Mesenchymal stem cell (in vitro differentiated cells and primary cell): Measurements from ENCODE around the gene ICAM5.

ENCODE experiments used
- DNase-seq: peaks from one replicate; pipeline ENCODE4 v3.0.0-alpha.2; 2013
- H2AFZ ChIP-seq: one replicate; pipeline ENCODE4 v1.6.1; 2013; ENCODE audit warnings: low read depth, mild to moderate bottlenecking, control low read depth, inconsistent platforms, low read length, moderate library complexity
- H2AK5ac ChIP-seq: 2 replicates; pipeline ENCODE4 v1.6.1; 2013; ENCODE audit warnings: low read length, moderate library complexity, mild to moderate bottlenecking, inconsistent platforms; ENCODE audit not compliant: severe bottlenecking
- H2BK120ac ChIP-seq: one replicate; pipeline ENCODE4 v1.6.1; 2013; ENCODE audit warnings: low read depth, mild to moderate bottlenecking, inconsistent platforms, low read length, moderate library complexity
- H2BK12ac ChIP-seq, 2 experiments: one replicate each; pipeline ENCODE4 v1.6.1; 2013; ENCODE audit warnings: inconsistent platforms in 2 of 2, low read length in 2 of 2, mild to moderate bottlenecking in 2 of 2, moderate library complexity in 2 of 2, control low read depth in 1 of 2
- H2BK15ac ChIP-seq: one replicate; pipeline ENCODE4 v1.6.1; 2013; ENCODE audit warnings: mild to moderate bottlenecking, low read depth, inconsistent platforms; ENCODE audit not compliant: poor library complexity, severe bottlenecking
- H2BK5ac ChIP-seq: 2 replicates; pipeline ENCODE4 v1.6.1; 2013; ENCODE audit warnings: low read depth, mild to moderate bottlenecking, low read length, control low read depth, inconsistent platforms; ENCODE audit not compliant: poor library complexity, severe bottlenecking
- H3K14ac ChIP-seq, 2 experiments: one replicate each; pipeline ENCODE4 v1.6.1; 2013; ENCODE audit warnings: inconsistent platforms in 2 of 2, low read length in 2 of 2, control low read depth in 1 of 2, mild to moderate bottlenecking in 1 of 2, moderate library complexity in 1 of 2
- H3K18ac ChIP-seq, 2 experiments: one replicate each; pipeline ENCODE4 v1.6.1; 2013; ENCODE audit warnings: inconsistent platforms in 2 of 2, low read length in 2 of 2, control low read depth in 1 of 2, low read depth in 1 of 2, mild to moderate bottlenecking in 1 of 2
- H3K23ac ChIP-seq, 2 experiments: one replicate each; pipeline ENCODE4 v1.6.1; 2013; ENCODE audit warnings: inconsistent platforms in 2 of 2, low read length in 2 of 2, mild to moderate bottlenecking in 2 of 2, moderate library complexity in 2 of 2, control low read depth in 1 of 2
- H3K27ac ChIP-seq: 2 replicates; pipeline ENCODE4 v1.5.1; 2013; ENCODE audit warnings: mild to moderate bottlenecking, moderate library complexity, low read length, control low read depth, inconsistent platforms; ENCODE audit not compliant: poor library complexity, severe bottlenecking
- H3K27me3 ChIP-seq, 2 experiments: 2 replicates each; pipeline versions ENCODE4 v1.6.1 to v1.7.0; 2013; ENCODE audit warnings: low read length in 2 of 2, mild to moderate bottlenecking in 2 of 2, moderate library complexity in 2 of 2, control low read depth in 1 of 2, inconsistent platforms in 1 of 2; ENCODE audit not compliant: control insufficient read depth in 1 of 2, insufficient read depth in 1 of 2
- H3K36me3 ChIP-seq, 2 experiments: 2 replicates each; pipeline versions ENCODE4 v1.6.1 to v1.7.0; 2013; ENCODE audit warnings: low read length in 2 of 2, control low read depth in 1 of 2, inconsistent platforms in 1 of 2, low read depth in 1 of 2, mild to moderate bottlenecking in 1 of 2; ENCODE audit not compliant: insufficient read depth in 2 of 2, control insufficient read depth in 1 of 2
- H3K4ac ChIP-seq, 2 experiments: one replicate each; pipeline ENCODE4 v1.6.1; 2013; ENCODE audit warnings: inconsistent platforms in 2 of 2, low read length in 2 of 2, mild to moderate bottlenecking in 2 of 2, moderate library complexity in 2 of 2, control low read depth in 1 of 2, low read depth in 1 of 2
- H3K4me1 ChIP-seq: 2 replicates; pipeline ENCODE4 v1.6.1; 2013; ENCODE audit warnings: low read depth, low read length, control low read depth; ENCODE audit not compliant: control insufficient read depth, insufficient read depth
- H3K4me2 ChIP-seq: 2 replicates; pipeline ENCODE4 v1.6.1; 2013; ENCODE audit warnings: low read length, mild to moderate bottlenecking, inconsistent platforms; ENCODE audit not compliant: poor library complexity, severe bottlenecking
- H3K4me3 ChIP-seq, 2 experiments: 2 replicates each; pipeline versions ENCODE4 v1.5.1 to v1.7.0; 2013; ENCODE audit warnings: low read length in 2 of 2, mild to moderate bottlenecking in 2 of 2, control low read depth in 1 of 2, low read depth in 1 of 2; ENCODE audit not compliant: insufficient read depth in 1 of 2
- H3K79me1 ChIP-seq: replicated peaks from 2 replicates; pipeline ENCODE4 v1.6.1; 2013; ENCODE audit warnings: mild to moderate bottlenecking, control low read depth, low read length, inconsistent platforms; ENCODE audit not compliant: poor library complexity, severe bottlenecking
- H3K9ac ChIP-seq: 2 replicates; pipeline ENCODE4 v1.7.0; 2013; ENCODE audit warnings: mild to moderate bottlenecking, low read length, moderate library complexity
- H3K9me3 ChIP-seq: 2 replicates; pipeline ENCODE4 v1.7.0; 2013; ENCODE audit warnings: mild to moderate bottlenecking, low read length; ENCODE audit not compliant: control insufficient read depth
- H4K8ac ChIP-seq: one replicate; pipeline ENCODE4 v1.6.1; 2013; ENCODE audit warnings: inconsistent platforms, mild to moderate bottlenecking, low read length, moderate library complexity
- H4K91ac ChIP-seq: one replicate; pipeline ENCODE4 v1.6.1; 2013; ENCODE audit warnings: mild to moderate bottlenecking, low read length, inconsistent platforms
- WGBS: methylation state at CpG from one replicate; pipeline ENCODE4 v1.1.7; 2013; ENCODE audit warnings: mixed read lengths; 5-methylcytosine and 5-hydroxymethylcytosine counted together

Gene ICAM5

DNA sequence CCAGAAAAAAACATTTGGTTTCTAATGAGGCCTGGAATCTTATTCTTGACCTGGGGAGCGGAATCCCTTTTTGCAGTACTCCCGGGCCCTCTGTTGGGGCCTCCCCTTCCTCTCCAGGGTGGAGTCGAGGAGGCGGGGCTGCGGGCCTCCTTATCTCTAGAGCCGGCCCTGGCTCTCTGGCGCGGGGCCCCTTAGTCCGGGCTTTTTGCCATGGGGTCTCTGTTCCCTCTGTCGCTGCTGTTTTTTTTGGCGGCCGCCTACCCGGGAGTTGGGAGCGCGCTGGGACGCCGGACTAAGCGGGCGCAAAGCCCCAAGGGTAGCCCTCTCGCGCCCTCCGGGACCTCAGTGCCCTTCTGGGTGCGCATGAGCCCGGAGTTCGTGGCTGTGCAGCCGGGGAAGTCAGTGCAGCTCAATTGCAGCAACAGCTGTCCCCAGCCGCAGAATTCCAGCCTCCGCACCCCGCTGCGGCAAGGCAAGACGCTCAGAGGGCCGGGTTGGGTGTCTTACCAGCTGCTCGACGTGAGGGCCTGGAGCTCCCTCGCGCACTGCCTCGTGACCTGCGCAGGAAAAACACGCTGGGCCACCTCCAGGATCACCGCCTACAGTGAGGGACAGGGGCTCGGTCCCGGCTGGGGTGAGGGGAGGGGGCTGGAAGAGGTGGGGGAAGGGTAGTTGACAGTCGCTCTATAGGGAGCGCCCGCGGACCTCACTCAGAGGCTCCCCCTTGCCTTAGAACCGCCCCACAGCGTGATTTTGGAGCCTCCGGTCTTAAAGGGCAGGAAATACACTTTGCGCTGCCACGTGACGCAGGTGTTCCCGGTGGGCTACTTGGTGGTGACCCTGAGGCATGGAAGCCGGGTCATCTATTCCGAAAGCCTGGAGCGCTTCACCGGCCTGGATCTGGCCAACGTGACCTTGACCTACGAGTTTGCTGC, 2.7 kb upstream of the ICAM5 start, which contains the start of gene ICAM4:
Gene ICAM4, plus strand, starts transcription at position 153 of the 935 bp plus-strand sequence. Its CDS starts 58 bp downstream, at position 211.
- WGBS: 12% methylated on average over 59 of the region's 59 CpGs
- peak within 1 kb of the TSS; percentile 27 for H4K8ac ChIP-seq
- peak within 1 kb of the TSS; percentile 21 for H4K91ac ChIP-seq
- peaks cover 50 to 61% of the 10 kb centered on the region in 2 experiments for H3K27me3 ChIP-seq
- peaks cover 4% of the 10 kb centered on the region for H3K9me3 ChIP-seq
- no peak within 1 kb of the TSS for H3K9ac ChIP-seq
- H3K4me2 ChIP-seq: peak within 1 kb of the TSS; percentile 19
- H3K4me3 ChIP-seq: no peak within 1 kb of the TSS
- H3K4ac ChIP-seq: peak within 1 kb of the TSS in 1 of 2 experiments; percentile 38
- H3K18ac ChIP-seq: peak within 1 kb of the TSS; percentile 8 to 46
- H2BK15ac ChIP-seq: peak within 1 kb of the TSS; percentile 80
- H3K14ac ChIP-seq: no peak within 1 kb of the TSS
- H3K27ac ChIP-seq: no peak within 1 kb of the TSS
- no peak within 1 kb of the TSS for H2BK120ac ChIP-seq
- peaks cover 46% of the 10 kb centered on the region for H3K4me1 ChIP-seq
- DNase-seq: peak; percentile 58
- H2BK5ac ChIP-seq: no peak within 1 kb of the TSS
- H3K36me3 ChIP-seq: peaks cover 22 to 34% of the 10 kb centered on the region in 2 experiments
- H2BK12ac ChIP-seq: no peak within 1 kb of the TSS
- no peak within 1 kb of the TSS for H3K23ac ChIP-seq
- H2AK5ac ChIP-seq: no peak within 1 kb of the TSS
- no peak within 1 kb of the TSS for H2AFZ ChIP-seq
- no peaks in the 10 kb centered on the region for H3K79me1 ChIP-seq

DNA sequence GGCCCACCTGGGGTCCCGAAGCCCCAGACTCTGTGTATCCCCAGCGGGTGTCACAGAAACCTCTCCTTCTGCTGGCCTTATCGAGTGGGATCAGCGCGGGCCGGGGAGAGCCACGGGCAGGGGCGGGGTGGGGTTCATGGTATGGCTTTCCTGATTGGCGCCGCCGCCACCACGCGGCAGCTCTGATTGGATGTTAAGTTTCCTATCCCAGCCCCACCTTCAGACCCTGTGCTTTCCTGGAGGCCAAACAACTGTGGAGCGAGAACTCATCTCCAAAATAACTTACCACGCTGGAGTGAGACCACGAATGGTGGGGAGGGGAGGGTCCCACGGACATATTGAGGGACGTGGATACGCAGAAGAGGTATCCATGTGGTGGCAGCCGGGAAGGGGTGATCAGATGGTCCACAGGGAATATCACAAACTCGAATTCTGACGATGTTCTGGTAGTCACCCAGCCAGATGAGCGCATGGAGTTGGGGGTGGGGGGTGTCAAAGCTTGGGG, 1.0 kb upstream of the ICAM5 start:
- Histone ChIP-seq H3K18ac (peak overlapping the region in 1 of 2 experiments; percentile 50), H2BK12ac (no peak overlapping the region), H2BK5ac (no peak overlapping the region), H4K91ac (no peak overlapping the region), H3K79me1 (no peaks in the 10 kb centered on the region), H3K4ac (no peak overlapping the region), H3K23ac (no peak overlapping the region), H3K27me3 (peaks cover 67 to 77% of the 10 kb centered on the region in 2 experiments), H3K9me3 (peaks cover 7% of the 10 kb centered on the region), H3K4me1 (peaks cover 53% of the 10 kb centered on the region), H3K36me3 (peaks cover 18 to 26% of the 10 kb centered on the region in 2 experiments), H3K4me2 (peak overlapping the region; percentile 68), H2AFZ (peak overlapping the region; percentile 8), H3K14ac (no peak overlapping the region), H3K9ac (no peak overlapping the region), H3K4me3 (peak overlapping the region; percentile 35 to 53), H4K8ac (no peak overlapping the region), H2BK120ac (no peak overlapping the region), H2AK5ac (no peak overlapping the region), H2BK15ac (no peak overlapping the region), H3K27ac (no peak overlapping the region)
- 8% methylated on average over 17 of the region's 23 CpGs for WGBS
- peak; percentile 50 for DNase-seq

DNA sequence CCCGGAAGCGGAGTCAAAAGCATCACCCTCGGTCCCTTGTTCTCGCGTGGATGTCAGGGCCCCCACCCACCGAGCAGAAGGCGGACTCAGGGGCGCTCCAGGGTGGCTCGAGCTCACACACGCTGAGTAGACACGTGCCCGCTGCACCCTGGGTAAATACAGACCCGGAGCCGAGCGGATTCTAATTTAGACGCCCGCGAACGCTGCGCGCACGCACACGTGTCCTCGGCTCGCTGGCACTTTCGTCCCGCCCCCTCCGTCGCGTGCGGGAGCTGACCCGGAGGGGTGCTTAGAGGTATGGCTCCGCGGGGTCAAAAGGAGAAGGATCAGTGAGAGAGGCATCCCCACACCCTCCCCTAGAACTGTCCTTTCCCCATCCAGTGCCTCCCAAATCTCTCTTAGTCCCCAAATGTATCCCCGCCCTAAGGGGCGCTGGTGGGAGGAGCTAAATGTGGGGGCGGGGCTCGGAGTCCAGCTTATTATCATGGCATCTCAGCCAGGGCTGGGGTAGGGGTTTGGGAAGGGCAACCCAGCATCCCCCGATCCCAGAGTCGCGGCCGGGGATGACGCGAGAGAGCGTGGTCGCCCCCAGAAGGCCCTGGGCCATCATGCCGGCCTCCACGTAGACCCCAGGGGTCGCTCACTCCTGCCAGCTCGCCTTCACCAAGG, 451 bp upstream of the ICAM5 start:
- DNase-seq: peak; percentile 62
- peaks cover 55% of the 10 kb centered on the region for H3K4me1 ChIP-seq
- H3K14ac ChIP-seq: no peak overlapping the region
- peak overlapping the region; percentile 18 for H2AFZ ChIP-seq
- peaks cover 73 to 83% of the 10 kb centered on the region in 2 experiments for H3K27me3 ChIP-seq
- no peak overlapping the region for H2AK5ac ChIP-seq
- no peak overlapping the region for H3K4ac ChIP-seq
- H3K4me2 ChIP-seq: peak overlapping the region; percentile 68
- no peak overlapping the region for H2BK5ac ChIP-seq
- H3K79me1 ChIP-seq: no peaks in the 10 kb centered on the region
- no peak overlapping the region for H2BK120ac ChIP-seq
- H2BK15ac ChIP-seq: peak overlapping the region; percentile 31
- H2BK12ac ChIP-seq: no peak overlapping the region
- H3K23ac ChIP-seq: no peak overlapping the region
- peaks cover 9% of the 10 kb centered on the region for H3K9me3 ChIP-seq
- no peak overlapping the region for H3K9ac ChIP-seq
- peak overlapping the region in 1 of 2 experiments; percentile 50 for H3K18ac ChIP-seq
- H4K8ac ChIP-seq: no peak overlapping the region
- peak overlapping the region; percentile 35 to 53 for H3K4me3 ChIP-seq
- WGBS: 2% methylated on average over 37 of the region's 50 CpGs
- H4K91ac ChIP-seq: no peak overlapping the region
- H3K36me3 ChIP-seq: peaks cover 14 to 20% of the 10 kb centered on the region in 2 experiments
- H3K27ac ChIP-seq: no peak overlapping the region
